HEK293T (cell line): Measurements from ENCODE around the gene BHLHE23.

Experiments
- CTCF ChIA-PET: fragments of 350-600 bp; formaldehyde crosslinking; extraction: SDS; loops from one replicate; lab custom pipeline; 2021; ENCODE audit warnings: antibody characterized with exemption, inconsistent platforms; lab: Yijun Ruan, JAX
- POLR2A ChIA-PET: fragments of 350-600 bp; formaldehyde crosslinking; extraction: SDS; loops from one replicate; lab custom pipeline; 2020; ENCODE audit warnings: antibody characterized with exemption, inconsistent platforms; lab: Yijun Ruan, JAX
- DNase-seq: peaks from one replicate; pipeline ENCODE4 v3.0.0; 2012; ENCODE audit warnings: mixed read lengths; ENCODE audit errors: extremely low spot score
- ARNT ChIP-seq: fragments of 450-650 bp; IDR thresholded peaks from 2 replicates; pipeline ENCODE4 v1.6.1; 2017; ENCODE audit warnings: mild to moderate bottlenecking
- BHLHE40 ChIP-seq: fragments of 450-650 bp; IDR thresholded peaks from 2 replicates; pipeline ENCODE4 v1.6.1; 2016; ENCODE audit warnings: mild to moderate bottlenecking, moderate library complexity, borderline replicate concordance
- CTBP1 ChIP-seq: fragments of 450-650 bp; IDR thresholded peaks from 2 replicates; pipeline ENCODE4 v1.6.1; 2016; ENCODE audit warnings: borderline replicate concordance
- ELF4 ChIP-seq: fragments of 450-650 bp; IDR thresholded peaks from 2 replicates; pipeline ENCODE4 v1.6.1; 2017; ENCODE audit warnings: antibody characterized with exemption
- FOXA1 ChIP-seq: fragments of 450-650 bp; IDR thresholded peaks from 2 replicates; pipeline ENCODE4 v1.6.1; 2016; ENCODE audit warnings: mild to moderate bottlenecking
- FOXK2 ChIP-seq: fragments of 450-650 bp; IDR thresholded peaks from 2 replicates; pipeline ENCODE4 v1.6.1; 2016; ENCODE audit warnings: mild to moderate bottlenecking
- FOXM1 ChIP-seq: fragments of 450-650 bp; IDR thresholded peaks from 2 replicates; pipeline ENCODE4 v1.6.1; 2017; ENCODE audit warnings: mild to moderate bottlenecking, borderline replicate concordance
- HDGF ChIP-seq: fragments of 450-650 bp; IDR thresholded peaks from 2 replicates; pipeline ENCODE4 v1.6.1; 2017; ENCODE audit warnings: antibody characterized with exemption, borderline replicate concordance
- L3MBTL2 ChIP-seq: fragments of 450-650 bp; conservative IDR thresholded peaks from 2 replicates; pipeline ENCODE4 v1.6.1; 2016; ENCODE audit warnings: mild to moderate bottlenecking
- LEF1 ChIP-seq: fragments of 450-650 bp; IDR thresholded peaks from 2 replicates; pipeline ENCODE4 v1.6.1; 2017; ENCODE audit warnings: mild to moderate bottlenecking, borderline replicate concordance
- NFRKB ChIP-seq: fragments of 450-650 bp; IDR thresholded peaks from 2 replicates; pipeline ENCODE4 v1.6.1; 2016; ENCODE audit warnings: mild to moderate bottlenecking, moderate library complexity
- PKNOX1 ChIP-seq: fragments of 450-650 bp; IDR thresholded peaks from 2 replicates; pipeline ENCODE4 v1.6.1; 2016
- SP1 ChIP-seq: fragments of 450-650 bp; IDR thresholded peaks from 2 replicates; pipeline ENCODE4 v1.6.1; 2017
- SUZ12 ChIP-seq: fragments of 450-650 bp; IDR thresholded peaks from 2 replicates; pipeline ENCODE4 v1.6.1; 2016; ENCODE audit warnings: mild to moderate bottlenecking
- TARDBP ChIP-seq: fragments of 450-650 bp; IDR thresholded peaks from 2 replicates; pipeline ENCODE4 v1.6.1; 2016
- ZNF384 ChIP-seq: fragments of 450-650 bp; IDR thresholded peaks from 2 replicates; pipeline ENCODE4 v1.6.1; 2016

BHLHE23 gene

GRCh38 chr20:63000958-63001357 is 5.8 kb downstream of the BHLHE23 start:
- POLR2A ChIA-PET: no interaction called here
- CTCF ChIA-PET: no interaction called here
- TF ChIP-seq TARDBP: no peak
- no peak for TF ChIP-seq SUZ12
- no peak for TF ChIP-seq HDGF
- TF ChIP-seq NFRKB: no peak
- no peak for TF ChIP-seq ARNT
- TF ChIP-seq SP1: no peak
- no peak for TF ChIP-seq LEF1
- TF ChIP-seq FOXM1: no peak
- TF ChIP-seq BHLHE40: no peak
- TF ChIP-seq ELF4: no peak
- TF ChIP-seq PKNOX1: no peak
- no peak for TF ChIP-seq CTBP1
- TF ChIP-seq ZNF384: no peak
- no peak for DNase-seq

GRCh38 chr20:63000036-63000435 is 6.7 kb downstream of the BHLHE23 start:
- ChIA-PET CTCF (no interaction called here), POLR2A (no interaction called here)
- DNase-seq: no peak
- TF ChIP-seq CTBP1 (no peak), BHLHE40 (no peak), FOXK2 (no peak), SUZ12 (no peak), LEF1 (no peak), L3MBTL2 (no peak), TARDBP (no peak), HDGF (no peak), NFRKB (no peak), FOXM1 (no peak), ZNF384 (no peak)

GRCh38 chr20:62999580-62999979 is 7.2 kb downstream of the BHLHE23 start:
- ChIA-PET POLR2A (no interaction called here), CTCF (interaction anchor here (0.6 kb wide), 1 partner anchor 180 kb away, joined by 4 read pairs; no protein-coding TSS in a partner anchor)
- no peak for DNase-seq
- TF ChIP-seq SP1: no peak
- TF ChIP-seq L3MBTL2: no peak
- TF ChIP-seq HDGF: no peak
- TF ChIP-seq FOXM1: no peak
- no peak for TF ChIP-seq LEF1
- no peak for TF ChIP-seq ELF4
- no peak for TF ChIP-seq ZNF384
- TF ChIP-seq NFRKB: no peak
- no peak for TF ChIP-seq CTBP1
- no peak for TF ChIP-seq TARDBP

GRCh38 chr20:62998449-62998848 is 8.3 kb downstream of the BHLHE23 start:
- ChIA-PET CTCF (no interaction called here), POLR2A (no interaction called here)

GRCh38 chr20:62997417-62998035 is 9.2 kb downstream of the BHLHE23 start:
- CTCF ChIA-PET: no interaction called here
- POLR2A ChIA-PET: no interaction called here
- no peak for DNase-seq
- TF ChIP-seq ELF4 (no peak), FOXA1 (no peak), PKNOX1 (no peak), BHLHE40 (no peak), CTBP1 (no peak), LEF1 (no peak), FOXK2 (no peak), ZNF384 (no peak), SUZ12 (no peak), ARNT (no peak), NFRKB (no peak), FOXM1 (no peak), L3MBTL2 (no peak), SP1 (no peak), HDGF (no peak), TARDBP (no peak)

More at GRCh38 chr20:62998449-62998848, 8.3 kb downstream of the BHLHE23 start:
- no peak for DNase-seq
- TF ChIP-seq NFRKB (no peak), FOXM1 (no peak), SUZ12 (no peak), ARNT (no peak), FOXK2 (no peak), PKNOX1 (no peak), LEF1 (no peak), ZNF384 (no peak), TARDBP (no peak), HDGF (no peak), FOXA1 (no peak), SP1 (no peak), ELF4 (no peak), L3MBTL2 (no peak), CTBP1 (no peak), BHLHE40 (no peak)
